HG03460 (cell line): Measurements from ENCODE around the gene PDE2A.

ENCODE experiments used
- ATAC-seq: cut with Tn5 transposase; IDR thresholded peaks from one replicate; pipeline ENCODE4 v1.9.1; 2021; ENCODE audit not compliant: unreplicated experiment

PDE2A gene

GRCh38 chr11:72704783-72705265 is 30.6 kb upstream of the PDE2A start:
- ATAC-seq: no peak

- no peak for ATAC-seq
Measured at GRCh38 chr11:72704028-72704782, 30.0 kb upstream of the PDE2A start.

- ATAC-seq: no peak
Measured at GRCh38 chr11:72703267-72704008, 29.2 kb upstream of the PDE2A start.

- ATAC-seq: no peak
Measured at GRCh38 chr11:72702577-72703241, 28.5 kb upstream of the PDE2A start.

- no peak for ATAC-seq
Measured at GRCh38 chr11:72702096-72702495, 27.9 kb upstream of the PDE2A start.

- no peak for ATAC-seq
Measured at GRCh38 chr11:72701466-72701865, 27.2 kb upstream of the PDE2A start.

GRCh38 chr11:72700146-72700545 is 25.9 kb upstream of the PDE2A start:
- no peak for ATAC-seq

- ATAC-seq: no peak
Measured at GRCh38 chr11:72697814-72698213, 23.6 kb upstream of the PDE2A start.

GRCh38 chr11:72696866-72697700 is 22.9 kb upstream of the PDE2A start:
- ATAC-seq: no peak

- ATAC-seq: no peak
Measured at GRCh38 chr11:72695354-72695753, 21.1 kb upstream of the PDE2A start.

GRCh38 chr11:72693271-72693968 is 19.2 kb upstream of the PDE2A start:
- no peak for ATAC-seq

GRCh38 chr11:72692498-72693237 is 18.4 kb upstream of the PDE2A start:
- ATAC-seq: no peak

- no peak for ATAC-seq
Measured at GRCh38 chr11:72690166-72690565, 15.9 kb upstream of the PDE2A start.

GRCh38 chr11:72688929-72689328 is 14.7 kb upstream of the PDE2A start:
- no peak for ATAC-seq

- ATAC-seq: no peak
Measured at GRCh38 chr11:72688486-72688885, 14.3 kb upstream of the PDE2A start.

GRCh38 chr11:72687326-72687725 is 13.1 kb upstream of the PDE2A start:
- no peak for ATAC-seq

- no peak for ATAC-seq
Measured at GRCh38 chr11:72686639-72687220, 12.5 kb upstream of the PDE2A start.

GRCh38 chr11:72685560-72686480 is 11.6 kb upstream of the PDE2A start:
- ATAC-seq: no peak
